ENCODE data around the gene WDFY3.
"Not testable (repeated sequence)": the region's sequence is repeated elsewhere in the genome, so short reads cannot be mapped to it uniquely, and the experiment has no call there.

DNA sequence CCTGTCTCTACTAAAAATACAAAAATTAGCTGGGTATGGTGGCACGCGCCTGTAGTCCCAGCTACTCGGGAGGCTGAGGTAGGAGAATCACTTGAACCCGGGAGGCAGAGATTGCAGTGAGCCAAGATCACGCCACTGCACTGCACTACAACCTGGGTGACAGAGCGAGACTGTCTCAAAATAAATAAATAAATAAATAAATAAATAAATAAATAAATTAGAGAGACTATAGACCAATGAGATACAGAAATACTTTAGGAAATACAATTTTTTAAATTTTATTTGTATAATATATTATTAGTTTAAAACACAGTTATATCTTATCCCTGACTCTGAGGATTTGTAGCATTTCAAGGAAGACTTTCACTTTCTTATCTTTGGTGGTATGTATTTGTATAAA is 136.9 kb downstream of the WDFY3 start:
- not testable (repeated sequence) for TF ChIP-seq POLR2A (IDR thresholded peaks at IDR 0.05)
- TF ChIP-seq, protein P1, sequence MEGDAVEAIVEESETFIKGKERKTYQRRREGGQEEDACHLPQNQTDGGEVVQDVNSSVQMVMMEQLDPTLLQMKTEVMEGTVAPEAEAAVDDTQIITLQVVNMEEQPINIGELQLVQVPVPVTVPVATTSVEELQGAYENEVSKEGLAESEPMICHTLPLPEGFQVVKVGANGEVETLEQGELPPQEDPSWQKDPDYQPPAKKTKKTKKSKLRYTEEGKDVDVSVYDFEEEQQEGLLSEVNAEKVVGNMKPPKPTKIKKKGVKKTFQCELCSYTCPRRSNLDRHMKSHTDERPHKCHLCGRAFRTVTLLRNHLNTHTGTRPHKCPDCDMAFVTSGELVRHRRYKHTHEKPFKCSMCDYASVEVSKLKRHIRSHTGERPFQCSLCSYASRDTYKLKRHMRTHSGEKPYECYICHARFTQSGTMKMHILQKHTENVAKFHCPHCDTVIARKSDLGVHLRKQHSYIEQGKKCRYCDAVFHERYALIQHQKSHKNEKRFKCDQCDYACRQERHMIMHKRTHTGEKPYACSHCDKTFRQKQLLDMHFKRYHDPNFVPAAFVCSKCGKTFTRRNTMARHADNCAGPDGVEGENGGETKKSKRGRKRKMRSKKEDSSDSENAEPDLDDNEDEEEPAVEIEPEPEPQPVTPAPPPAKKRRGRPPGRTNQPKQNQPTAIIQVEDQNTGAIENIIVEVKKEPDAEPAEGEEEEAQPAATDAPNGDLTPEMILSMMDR (IDR thresholded peaks at IDR 0.05), result not testable (repeated sequence)
